Epithelial cell of prostate (primary cell): ENCODE data around the gene IER3IP1.
A peak's percentile ranks its signal among the peaks of the same experiment; 100 is the strongest.
"Not testable (repeated sequence)": the region's sequence is repeated elsewhere in the genome, so short reads cannot be mapped to it uniquely, and the experiment has no call there.

ENCODE experiments used
- DNase-seq: peaks from one replicate; pipeline ENCODE4 v3.0.0-alpha.2; 2011; ENCODE audit warnings: low read depth, low spot score
- H3K27ac ChIP-seq: fragments of 450-650 bp; 2 replicates; pipeline ENCODE4 v1.5.1; 2017; ENCODE audit warnings: mild to moderate bottlenecking

The IER3IP1 gene, protein sequence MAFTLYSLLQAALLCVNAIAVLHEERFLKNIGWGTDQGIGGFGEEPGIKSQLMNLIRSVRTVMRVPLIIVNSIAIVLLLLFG

GRCh38 chr18:47175898-47176575, at the start of gene IER3IP1:
Gene IER3IP1 (minus strand): TSS chr18:47176364. CDS start chr18:47176277, 87 bp downstream.
- peak within 1 kb of the TSS; percentile 68 for H3K27ac ChIP-seq
- DNase-seq, result peak; percentile 79

DNA sequence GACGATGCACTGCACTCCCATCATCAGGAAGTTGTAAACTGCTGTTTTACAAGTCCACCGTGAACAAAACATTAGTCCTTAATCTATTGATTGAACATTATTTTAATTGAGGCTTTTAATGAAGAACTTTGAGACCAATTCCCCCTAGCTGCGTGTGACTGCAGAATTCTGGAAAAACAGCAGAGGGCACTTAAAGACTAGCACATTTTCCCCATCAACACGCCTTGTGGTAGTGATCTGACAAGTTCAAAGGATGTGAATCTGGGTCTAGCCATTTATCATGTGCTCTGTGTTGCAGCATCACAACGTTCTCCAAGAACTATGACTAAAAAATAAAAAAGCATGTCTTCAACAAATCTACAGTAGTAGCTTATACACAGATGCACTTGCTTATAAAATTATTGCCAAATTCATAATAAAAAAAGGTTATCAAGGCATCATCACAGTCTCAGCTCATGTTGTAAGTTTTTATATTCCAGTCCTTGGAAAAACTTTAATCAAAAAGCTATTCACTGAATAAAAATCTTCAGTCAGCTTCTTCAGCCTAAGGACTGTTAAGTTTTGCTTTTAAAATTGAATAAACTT, 39.5 kb upstream of the IER3IP1 start:
- DNase-seq, result peak; percentile 5
- H3K27ac ChIP-seq, result no peak overlapping the region

DNA sequence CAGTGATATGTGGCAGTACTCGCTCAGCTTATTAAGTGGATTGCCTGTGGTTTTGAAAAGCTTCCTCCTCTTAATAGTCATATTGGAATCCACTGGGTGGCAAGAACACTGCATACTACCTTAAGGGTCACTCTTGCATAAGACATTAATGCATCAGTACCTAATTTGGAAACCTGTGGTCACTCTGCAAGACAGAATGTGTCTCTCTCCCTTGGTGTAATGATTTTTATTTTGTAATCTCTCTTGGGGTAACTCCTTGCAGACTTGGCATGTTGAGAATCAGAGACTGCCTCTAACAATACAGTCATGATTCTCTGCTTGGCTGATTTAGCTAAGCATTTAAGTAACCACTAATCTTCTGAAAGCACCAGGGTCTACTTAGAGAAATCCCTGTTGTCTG, 33.0 kb upstream of the IER3IP1 start:
- DNase-seq, result no peak
- no peak overlapping the region for H3K27ac ChIP-seq

DNA sequence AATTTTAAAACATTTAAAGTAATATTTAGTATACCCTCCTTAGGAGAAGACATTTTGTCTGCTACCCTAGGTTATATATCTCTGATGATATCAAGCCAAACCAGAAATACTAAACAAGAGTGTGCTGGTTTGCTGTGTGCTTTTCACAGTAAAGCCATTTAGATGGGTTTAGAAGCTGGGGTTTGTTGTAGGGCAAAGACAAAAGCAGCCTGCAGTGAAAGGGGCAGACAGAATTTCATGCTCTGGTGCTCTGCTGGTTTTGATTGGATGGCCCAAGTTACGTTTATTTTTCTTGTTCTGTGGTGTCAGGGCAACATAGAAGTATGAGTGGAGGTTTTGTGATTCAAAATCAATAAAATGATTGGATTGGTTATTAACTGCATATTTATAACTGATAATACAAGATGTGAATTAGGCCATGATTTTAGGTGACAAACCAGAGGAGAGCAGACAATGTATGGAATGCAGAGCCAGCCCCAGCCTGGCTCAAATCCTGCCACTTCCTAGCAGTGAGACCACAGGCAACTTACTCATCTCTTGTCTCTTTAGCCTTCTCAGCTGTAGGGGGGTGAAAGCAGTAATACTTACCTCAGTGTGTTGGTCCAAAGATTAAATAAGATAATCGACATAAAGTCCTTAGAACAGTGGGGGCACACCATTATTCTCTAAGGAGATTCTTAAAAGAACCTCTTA, 30.9 kb upstream of the IER3IP1 start:
- DNase-seq, result no peak
- no peak overlapping the region for H3K27ac ChIP-seq

GRCh38 chr18:47204908-47205522, 28.9 kb upstream of the IER3IP1 start:
- DNase-seq, result no peak
- H3K27ac ChIP-seq, result no peak overlapping the region

- DNase-seq, result no peak
- H3K27ac ChIP-seq, result no peak overlapping the region
These were observed 27.7 kb upstream of the IER3IP1 start for GRCh38 chr18:47203626-47204464.

- not testable (repeated sequence) for DNase-seq, H3K27ac ChIP-seq
These were observed 19.8 kb upstream of the IER3IP1 start for GRCh38 chr18:47195961-47196360.

DNA sequence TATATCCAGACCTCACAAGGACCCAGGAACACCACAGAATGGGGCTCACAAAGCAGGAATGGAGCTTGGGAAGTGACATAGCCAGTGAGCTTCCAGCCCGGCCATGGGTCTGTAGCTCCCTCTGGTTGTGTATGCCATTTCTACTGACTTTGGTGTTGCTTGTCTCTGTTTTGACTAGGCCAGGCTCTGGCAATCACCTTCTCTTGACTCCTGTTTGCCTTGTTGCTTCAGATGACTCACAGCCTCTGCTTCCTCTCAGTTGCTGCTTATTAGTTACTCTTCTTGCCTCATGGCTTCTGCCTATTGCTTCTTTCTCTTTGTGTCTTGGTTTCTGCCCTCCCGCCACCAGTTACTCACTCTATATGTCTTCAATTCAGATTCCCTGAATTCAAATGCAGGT, 15.8 kb upstream of the IER3IP1 start:
- peak; percentile 44 for DNase-seq
- H3K27ac ChIP-seq, result no peak overlapping the region

DNA sequence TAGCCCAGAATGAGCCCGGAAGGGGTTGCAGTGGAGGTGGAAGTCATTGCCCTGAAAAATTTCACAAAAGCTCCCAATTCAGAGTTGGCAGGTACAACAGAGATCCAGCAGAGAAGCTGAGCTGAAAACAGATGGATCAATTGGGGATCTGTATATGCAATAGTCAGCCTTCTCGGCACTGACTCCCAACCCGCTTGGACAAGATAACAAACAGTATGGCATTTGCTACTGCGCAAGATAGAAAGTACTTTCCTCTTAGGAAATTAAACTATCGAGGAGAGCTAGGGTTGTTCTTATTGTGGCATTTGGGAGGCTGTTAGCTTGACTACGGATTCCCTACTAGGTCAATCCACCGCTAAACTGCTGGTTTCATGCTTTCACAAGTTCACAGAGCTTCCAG, 11.6 kb upstream of the IER3IP1 start:
- DNase-seq, result no peak
- H3K27ac ChIP-seq, result no peak overlapping the region

DNA sequence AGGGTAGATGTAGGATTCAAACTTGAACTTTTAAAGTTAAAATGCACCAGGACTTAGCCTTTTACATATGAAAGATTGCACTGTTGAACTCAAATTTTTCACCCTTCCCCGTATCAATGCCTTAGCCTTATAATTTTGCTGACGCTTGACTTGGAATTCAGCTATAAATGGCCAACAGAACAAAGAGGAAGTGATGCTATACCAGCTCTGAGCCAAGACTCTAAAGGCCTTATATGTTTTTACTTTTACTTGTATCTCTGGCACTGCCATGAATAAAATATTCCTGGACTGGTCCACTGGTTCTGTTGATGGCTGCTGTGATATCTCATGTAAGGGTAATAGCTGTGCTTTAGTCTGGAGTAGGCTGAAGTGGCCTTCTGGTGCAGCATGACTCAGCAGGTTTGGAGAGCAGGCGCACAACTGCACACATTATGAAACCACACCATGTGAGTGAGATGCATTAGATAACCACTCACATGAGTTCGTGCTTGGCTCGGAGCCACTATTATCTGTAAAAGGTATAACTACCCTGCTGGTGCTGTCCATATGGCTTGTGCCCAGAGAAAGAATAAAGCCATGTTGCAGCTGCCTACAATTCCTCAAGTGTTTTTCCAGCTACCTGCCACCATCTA, 8.4 kb upstream of the IER3IP1 start:
- DNase-seq, result peak; percentile 50
- H3K27ac ChIP-seq, result no peak overlapping the region

GRCh38 chr18:47182156-47182555, 6.0 kb upstream of the IER3IP1 start:
- H3K27ac ChIP-seq, DNase-seq: not testable (repeated sequence)

DNA sequence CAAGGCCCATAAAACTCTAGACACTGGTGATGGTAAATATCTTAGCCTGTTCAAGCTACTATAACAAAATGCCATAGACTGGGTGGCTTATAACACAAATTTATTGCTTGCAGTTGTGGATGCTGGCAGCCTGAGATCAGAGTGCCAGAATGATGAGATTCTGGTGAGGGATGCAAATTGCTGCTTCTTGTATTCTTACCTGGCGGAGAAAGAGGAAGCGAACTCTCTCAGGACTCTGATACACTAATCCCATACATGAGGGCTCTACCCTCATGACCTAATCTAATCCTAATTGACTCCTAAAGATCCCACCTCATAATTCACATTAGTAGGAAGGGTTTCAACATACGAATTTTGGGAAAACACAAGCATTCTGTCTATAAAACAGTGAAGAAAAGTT, 4.6 kb upstream of the IER3IP1 start:
- H3K27ac ChIP-seq, result no peak overlapping the region
- DNase-seq, result no peak

DNA sequence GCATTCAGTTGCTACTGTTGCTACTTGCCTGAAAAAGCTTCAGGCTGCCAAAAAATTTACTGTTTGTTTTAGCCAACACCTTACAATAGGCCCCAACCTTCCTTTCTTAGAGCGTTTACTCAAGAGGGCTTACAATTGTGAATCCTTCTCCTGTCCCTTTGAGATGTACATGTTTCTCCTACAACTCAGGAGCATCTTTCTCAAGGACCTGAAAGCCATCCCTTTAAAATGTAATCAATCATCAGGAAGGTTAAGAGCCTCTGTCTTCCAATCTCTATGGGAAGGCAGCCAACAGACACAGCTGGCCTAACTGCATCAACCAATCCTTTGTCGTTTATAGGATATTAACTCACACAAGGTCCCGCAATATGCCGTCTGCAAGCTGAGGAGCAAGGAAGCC, 3.4 kb upstream of the IER3IP1 start:
- DNase-seq, result no peak
- no peak overlapping the region for H3K27ac ChIP-seq

DNA sequence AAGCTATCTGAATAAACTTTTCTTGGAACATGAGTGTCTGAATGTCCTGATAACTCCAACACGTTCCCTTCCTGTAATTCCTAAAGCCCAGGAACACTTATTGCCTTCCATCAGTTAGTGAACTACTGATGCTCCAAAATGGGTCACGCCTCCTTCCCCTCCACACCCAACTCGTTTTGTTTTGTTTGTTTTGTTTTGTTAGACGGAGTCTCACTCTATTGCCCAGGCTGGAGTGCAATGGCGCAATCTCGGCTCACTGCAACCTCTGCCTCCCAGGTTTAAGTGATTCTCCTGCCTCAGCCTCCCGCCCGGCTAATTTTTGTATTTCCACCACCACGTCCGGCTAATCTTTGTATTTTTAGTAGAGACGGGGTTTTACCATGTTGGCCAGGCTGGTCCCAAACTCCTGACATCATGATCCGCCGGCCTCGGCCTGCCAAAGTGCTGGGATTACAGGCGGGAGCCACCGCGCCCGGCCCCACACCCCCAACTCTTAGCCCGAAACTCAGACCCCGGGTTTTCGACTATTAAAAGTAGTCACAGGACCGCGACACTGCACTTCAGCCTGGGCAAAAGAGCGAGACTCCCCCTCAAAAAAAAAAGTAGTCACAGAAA, 774 bp downstream of the IER3IP1 start:
- DNase-seq, result no peak
- H3K27ac ChIP-seq, result peak overlapping the region; percentile 68

- H3K27ac ChIP-seq, result peak overlapping the region; percentile 68
- peak; percentile 60 for DNase-seq
These were observed 1.5 kb downstream of the IER3IP1 start for GRCh38 chr18:47174545-47175116.

GRCh38 chr18:47172476-47172875, 3.7 kb downstream of the IER3IP1 start:
- no peak for DNase-seq
- no peak overlapping the region for H3K27ac ChIP-seq

GRCh38 chr18:47168913-47169312, 7.3 kb downstream of the IER3IP1 start:
- no peak for DNase-seq
- H3K27ac ChIP-seq, result no peak overlapping the region

GRCh38 chr18:47168509-47168908, 7.7 kb downstream of the IER3IP1 start:
- H3K27ac ChIP-seq, result no peak overlapping the region
- no peak for DNase-seq

- DNase-seq, result no peak
- no peak overlapping the region for H3K27ac ChIP-seq
These were observed 9.9 kb downstream of the IER3IP1 start for GRCh38 chr18:47166294-47166693.
